PC-3 (cell line): ENCODE data around the gene PJA1. TPM values are rescaled to one million over a fixed set of nuclear protein-coding genes. Genes with fewer than 3 reads are reported as not detected.

Experiments
- ATAC-seq: fragments of 200-7000 bp; cut with Tn5 transposase; 2 replicates; pipeline ENCODE4 v1.9.1; 2020; ENCODE audit warnings: mild to moderate bottlenecking, moderate library complexity
- BruUV-seq: library from RNA; stranded (reverse); fragments of 400-500 nt; replicated peaks from 2 replicates; lab custom pipeline; 2021; lab: Mats Ljungman, UMichigan
- CTCF ChIA-PET: fragments of 300-600 bp; sonication (Branson Sonifier 250); formaldehyde crosslinking; loops from one replicate; lab custom pipeline; 2022; ENCODE audit warnings: antibody characterized with exemption; lab: Charles Lee
- POLR2A ChIA-PET: fragments of 300-600 bp; sonication (Branson Sonifier 250); formaldehyde crosslinking; loops from one replicate; lab custom pipeline; 2022; ENCODE audit warnings: antibody characterized with exemption; ENCODE audit not compliant: unreplicated experiment; lab: Charles Lee
- DNase-seq: peaks from one replicate; pipeline ENCODE4 v3.0.0-alpha.2; 2015
- H2AFZ ChIP-seq: fragments of 300-600 bp; sonication (generic); 2 replicates; pipeline ENCODE4 v1.6.0; 2016; ENCODE audit warnings: antibody characterized with exemption, low read length
- H3F3A ChIP-seq: fragments of 300-600 bp; sonication (generic); one replicate; pipeline ENCODE4 v1.6.0; 2017; ENCODE audit warnings: antibody characterized with exemption, low read length, control low read depth, mild to moderate bottlenecking; ENCODE audit not compliant: unreplicated experiment
- H3K27ac ChIP-seq: fragments of 300-600 bp; sonication (generic); 2 replicates; pipeline ENCODE4 v1.5.1; 2016; ENCODE audit warnings: mild to moderate bottlenecking, low read length
- H3K27me3 ChIP-seq: fragments of 300-600 bp; sonication (generic); 2 replicates; pipeline ENCODE4 v1.6.1; 2016; ENCODE audit warnings: low read length, mixed read lengths
- H3K36me3 ChIP-seq: fragments of 300-600 bp; sonication (generic); 2 replicates; pipeline ENCODE4 v1.6.1; 2016; ENCODE audit warnings: low read depth, mixed run types, low read length, mixed read lengths
- H3K4me1 ChIP-seq: fragments of 300-600 bp; sonication (generic); 2 replicates; pipeline ENCODE4 v1.5.1; 2016; ENCODE audit warnings: low read length; ENCODE audit not compliant: insufficient read depth
- H3K4me2 ChIP-seq: fragments of 300-600 bp; sonication (generic); 2 replicates; pipeline ENCODE4 v1.6.0; 2016; ENCODE audit warnings: low read length
- H3K4me3 ChIP-seq: fragments of 300-600 bp; sonication (generic); 2 replicates; pipeline ENCODE4 v1.5.1; 2016; ENCODE audit warnings: mild to moderate bottlenecking, low read length, mixed read lengths
- H3K79me2 ChIP-seq: fragments of 300-600 bp; sonication (generic); 2 replicates; pipeline ENCODE4 v1.6.1; 2017; ENCODE audit warnings: low read length, mixed read lengths
- H3K9ac ChIP-seq: fragments of 300-600 bp; sonication (generic); 2 replicates; pipeline ENCODE4 v1.6.0; 2016; ENCODE audit warnings: mild to moderate bottlenecking, low read length
- H3K9me2 ChIP-seq: fragments of 300-600 bp; sonication (generic); replicated peaks from 2 replicates; pipeline ENCODE4 v1.6.1; 2016; ENCODE audit warnings: mixed run types, low read length, mixed read lengths
- H3K9me3 ChIP-seq: fragments of 300-600 bp; sonication (generic); 2 replicates; pipeline ENCODE4 v1.6.1; 2016; ENCODE audit warnings: low read length, mixed read lengths
- H4K20me1 ChIP-seq: fragments of 300-600 bp; sonication (generic); 2 replicates; pipeline ENCODE4 v1.6.1; 2016; ENCODE audit warnings: low read length, mixed read lengths
- CTCF ChIP-seq: fragments of 300-600 bp; sonication (generic); conservative IDR thresholded peaks from 2 replicates; pipeline ENCODE4 v1.5.1; 2017; ENCODE audit warnings: antibody characterized with exemption, low read depth, mild to moderate bottlenecking, low read length
- EZH2 ChIP-seq: fragments of 300-600 bp; sonication (generic); IDR thresholded peaks from one replicate; pipeline ENCODE4 v1.6.1; 2017; ENCODE audit warnings: antibody characterized with exemption, mild to moderate bottlenecking, low read length; ENCODE audit not compliant: unreplicated experiment
- EZH2phosphoT487 ChIP-seq: fragments of 300-600 bp; sonication (generic); IDR thresholded peaks from 2 replicates; pipeline ENCODE4 v1.6.1; 2018; ENCODE audit warnings: mild to moderate bottlenecking, antibody characterized with exemption, low read length, borderline replicate concordance
- intact Hi-C: fragments of 100-400 bp; cut with micrococcal nuclease; formaldehyde crosslinking; loops from 2 replicates; pipeline ENCODE4 v1.9.0; 2023
- total RNA-seq: library from RNA; depleted of rRNA; stranded (reverse); fragments of >200 nt; gene quantifications from 2 replicates; pipeline ENCODE4 v1.2.3, GENCODE V29; 2014

Gene PJA1
- total RNA-seq, 1 experiment from 2014 or later: 37.6 TPM

- Histone ChIP-seq H3K27me3 (no peaks in the 10 kb centered on the region), H3K9ac (no peak overlapping the region), H2AFZ (no peak overlapping the region), H3F3A (no peaks in the 10 kb centered on the region), H3K79me2 (no peaks in the 10 kb centered on the region), H3K27ac (no peak overlapping the region), H3K9me3 (no peaks in the 10 kb centered on the region), H3K36me3 (no peaks in the 10 kb centered on the region), H3K4me3 (no peak overlapping the region), H4K20me1 (no peaks in the 10 kb centered on the region), H3K4me1 (no peaks in the 10 kb centered on the region), H3K4me2 (no peak overlapping the region), H3K9me2 (no peaks in the 10 kb centered on the region)
- DNase-seq (no peak), ATAC-seq (no peak)
- no TSS peak for BruUV-seq
- TF ChIP-seq EZH2phosphoT487: no peak
- TF ChIP-seq CTCF: no peak
- no peak for TF ChIP-seq EZH2
- intact Hi-C loops: no loop called here
- CTCF ChIA-PET: no interaction called here
- POLR2A ChIA-PET: no interaction called here
Observed at GRCh38 chrX:69128588-69128987, 36.7 kb downstream of the PJA1 start.

DNA sequence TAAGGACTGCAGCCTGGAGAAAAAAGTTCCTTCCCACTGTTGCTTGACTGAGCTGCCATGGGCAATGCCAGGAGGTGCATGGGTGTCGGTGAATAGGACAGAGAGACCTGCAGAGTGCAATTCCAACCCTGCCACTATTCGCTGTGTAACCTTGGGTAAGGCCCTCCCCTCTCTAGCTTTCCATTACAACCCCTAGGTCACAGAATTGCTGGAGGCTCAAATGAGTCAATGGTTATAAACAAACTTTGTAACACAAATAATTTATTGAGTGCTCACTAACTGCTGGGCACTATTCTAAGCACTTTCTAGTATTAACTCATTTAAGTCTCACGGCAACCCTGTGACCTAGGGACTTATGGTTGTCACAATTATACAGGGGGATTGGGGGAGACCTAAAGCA is 37.8 kb downstream of the PJA1 start:
- TF ChIP-seq EZH2: no peak
- TF ChIP-seq CTCF: no peak
- no peak for TF ChIP-seq EZH2phosphoT487
- H3F3A ChIP-seq: no peaks in the 10 kb centered on the region
- H3K9me2 ChIP-seq: no peaks in the 10 kb centered on the region
- CTCF ChIA-PET: no interaction called here
- POLR2A ChIA-PET: no interaction called here
- H3K4me2 ChIP-seq: no peak overlapping the region
- no peaks in the 10 kb centered on the region for H3K4me1 ChIP-seq
- H3K36me3 ChIP-seq: no peaks in the 10 kb centered on the region
- H2AFZ ChIP-seq: no peak overlapping the region
- no TSS peak for BruUV-seq
- peak; percentile 10 for DNase-seq
- no peaks in the 10 kb centered on the region for H3K27me3 ChIP-seq
- H3K27ac ChIP-seq: no peak overlapping the region
- no peaks in the 10 kb centered on the region for H3K79me2 ChIP-seq
- H3K4me3 ChIP-seq: no peak overlapping the region
- H3K9ac ChIP-seq: no peak overlapping the region
- no peaks in the 10 kb centered on the region for H3K9me3 ChIP-seq
- intact Hi-C loops: no loop called here
- ATAC-seq: peak; percentile 20; the same call in 1 of the 2 replicates
- no peaks in the 10 kb centered on the region for H4K20me1 ChIP-seq

DNA sequence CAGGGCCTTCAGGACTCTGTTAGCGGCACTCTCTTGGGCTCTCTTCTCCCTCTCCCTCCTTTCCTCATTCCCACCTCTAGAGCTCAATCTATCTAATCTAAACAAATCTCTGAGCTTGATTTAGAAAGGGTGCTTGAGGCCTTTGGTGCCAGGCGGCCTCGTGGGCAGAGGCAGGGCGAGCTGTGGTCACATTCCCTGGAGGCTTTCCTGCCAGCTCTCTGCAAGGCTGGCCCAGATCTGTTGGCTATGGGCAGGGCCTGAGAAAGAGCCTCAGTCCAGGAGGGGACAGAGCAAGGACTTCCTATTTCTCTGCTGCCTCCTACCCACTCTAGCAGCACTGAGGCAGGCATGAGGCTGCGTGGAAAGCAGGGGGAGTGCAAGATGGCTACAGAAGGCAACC is 38.6 kb downstream of the PJA1 start:
- Histone ChIP-seq H3F3A (no peaks in the 10 kb centered on the region), H3K4me1 (no peaks in the 10 kb centered on the region), H3K9me3 (no peaks in the 10 kb centered on the region), H2AFZ (no peak overlapping the region), H3K36me3 (no peaks in the 10 kb centered on the region), H3K4me2 (no peak overlapping the region), H4K20me1 (no peaks in the 10 kb centered on the region), H3K9ac (no peak overlapping the region), H3K9me2 (no peaks in the 10 kb centered on the region), H3K4me3 (no peak overlapping the region), H3K27ac (no peak overlapping the region), H3K79me2 (no peaks in the 10 kb centered on the region), H3K27me3 (no peaks in the 10 kb centered on the region)
- ChIA-PET CTCF (no interaction called here), POLR2A (no interaction called here)
- intact Hi-C loops: no loop called here
- DNase-seq: no peak
- no peak for ATAC-seq
- no TSS peak for BruUV-seq
- TF ChIP-seq CTCF (no peak), EZH2phosphoT487 (no peak), EZH2 (no peak)
